ENCODE measurements around the gene CD4.

CD4 gene

GRCh38 chr12:6768437-6768914 lies 20.9 kb upstream of the CD4 start:
- no peak overlapping the region for H3K27ac ChIP-seq (ENCODE audit: low read depth, low read length)
- H3K9me3 ChIP-seq (ENCODE audit: insufficient read depth, low read length): no peaks in the 10 kb centered on the region
- no peak overlapping the region for H3K9ac ChIP-seq (ENCODE audit: low read length)
- no peaks in the 10 kb centered on the region for H3F3A ChIP-seq (ENCODE audit: insufficient read depth)
- no peak overlapping the region for H3K4me2 ChIP-seq (ENCODE audit: low read depth, low read length, poor library complexity, severe bottlenecking)
- H4K20me1 ChIP-seq (ENCODE audit: low read depth, low read length): no peaks in the 10 kb centered on the region
- H3K4me3 ChIP-seq (ENCODE audit: insufficient read depth, low read length, poor library complexity, severe bottlenecking): no peak overlapping the region
- no peaks in the 10 kb centered on the region for H3K9me2 ChIP-seq (replicated peaks; ENCODE audit: insufficient read depth, low read length)
- H3K27me3 ChIP-seq (ENCODE audit: low read length): no peaks in the 10 kb centered on the region
- H3K36me3 ChIP-seq (ENCODE audit: low read length): no peaks in the 10 kb centered on the region
- H3K79me2 ChIP-seq (ENCODE audit: insufficient read depth, low read length): no peaks in the 10 kb centered on the region
- H2AFZ ChIP-seq (ENCODE audit: low read depth, low read length, severe bottlenecking): no peak overlapping the region
- no peak for TF ChIP-seq CTCF (IDR thresholded peaks at IDR 0.05; ENCODE audit: insufficient read depth, low read length, poor library complexity, severe bottlenecking)
- no peak for TF ChIP-seq EZH2phosphoT487 (conservative IDR thresholded peaks at IDR 0.05; ENCODE audit: low read length)

GRCh38 chr12:6768990-6769389 lies 20.3 kb upstream of the CD4 start:
- no peaks in the 10 kb centered on the region for H3K9me3 ChIP-seq (ENCODE audit: insufficient read depth, low read length)
- TF ChIP-seq EZH2phosphoT487 (conservative IDR thresholded peaks at IDR 0.05; ENCODE audit: low read length): no peak
- no peak for TF ChIP-seq CTCF (IDR thresholded peaks at IDR 0.05; ENCODE audit: insufficient read depth, low read length, poor library complexity, severe bottlenecking)
- H3K9ac ChIP-seq (ENCODE audit: low read length): no peak overlapping the region
- no peaks in the 10 kb centered on the region for H3K79me2 ChIP-seq (ENCODE audit: insufficient read depth, low read length)
- H2AFZ ChIP-seq (ENCODE audit: low read depth, low read length, severe bottlenecking): no peak overlapping the region
- H3K4me3 ChIP-seq (ENCODE audit: insufficient read depth, low read length, poor library complexity, severe bottlenecking): no peak overlapping the region
- H3K27me3 ChIP-seq (ENCODE audit: low read length): no peaks in the 10 kb centered on the region
- H3K4me2 ChIP-seq (ENCODE audit: low read depth, low read length, poor library complexity, severe bottlenecking): no peak overlapping the region
- H4K20me1 ChIP-seq (ENCODE audit: low read depth, low read length): no peaks in the 10 kb centered on the region
- no peak overlapping the region for H3K27ac ChIP-seq (ENCODE audit: low read depth, low read length)
- H3F3A ChIP-seq (ENCODE audit: insufficient read depth): no peaks in the 10 kb centered on the region
- no peaks in the 10 kb centered on the region for H3K36me3 ChIP-seq (ENCODE audit: low read length)
- no peaks in the 10 kb centered on the region for H3K9me2 ChIP-seq (replicated peaks; ENCODE audit: insufficient read depth, low read length)

DNA sequence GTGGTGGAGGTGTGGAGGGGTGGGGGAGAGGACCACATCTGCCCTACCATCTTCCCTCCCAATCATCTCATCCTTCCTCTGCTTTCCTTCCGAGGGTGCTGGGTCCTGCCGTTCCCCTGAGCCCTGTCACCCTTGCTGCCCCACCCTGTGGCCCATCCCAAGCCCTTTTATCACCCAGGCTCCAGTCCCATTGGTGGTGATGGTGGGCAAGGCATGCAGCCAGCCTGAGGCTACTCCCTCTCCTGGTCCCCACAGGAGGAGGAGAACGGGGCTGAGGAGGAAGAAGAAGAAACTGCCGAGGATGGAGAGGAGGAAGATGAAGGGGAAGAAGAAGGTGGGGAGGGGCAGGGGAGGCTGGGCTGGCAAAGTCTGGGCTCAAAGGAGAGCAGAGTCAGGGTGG lies 19.7 kb upstream of the CD4 start:
- H3K27ac ChIP-seq (ENCODE audit: low read depth, low read length): no peak overlapping the region
- no peaks in the 10 kb centered on the region for H3K9me2 ChIP-seq (replicated peaks; ENCODE audit: insufficient read depth, low read length)
- H3K9me3 ChIP-seq (ENCODE audit: insufficient read depth, low read length): no peaks in the 10 kb centered on the region
- no peaks in the 10 kb centered on the region for H3F3A ChIP-seq (ENCODE audit: insufficient read depth)
- H3K4me3 ChIP-seq (ENCODE audit: insufficient read depth, low read length, poor library complexity, severe bottlenecking): no peak overlapping the region
- no peak overlapping the region for H3K4me2 ChIP-seq (ENCODE audit: low read depth, low read length, poor library complexity, severe bottlenecking)
- no peaks in the 10 kb centered on the region for H3K79me2 ChIP-seq (ENCODE audit: insufficient read depth, low read length)
- H3K36me3 ChIP-seq (ENCODE audit: low read length): no peaks in the 10 kb centered on the region
- H2AFZ ChIP-seq (ENCODE audit: low read depth, low read length, severe bottlenecking): no peak overlapping the region
- no peaks in the 10 kb centered on the region for H3K27me3 ChIP-seq (ENCODE audit: low read length)
- H4K20me1 ChIP-seq (ENCODE audit: low read depth, low read length): no peaks in the 10 kb centered on the region
- TF ChIP-seq EZH2phosphoT487 (conservative IDR thresholded peaks at IDR 0.05; ENCODE audit: low read length) (no peak), CTCF (IDR thresholded peaks at IDR 0.05; ENCODE audit: insufficient read depth, low read length, poor library complexity, severe bottlenecking) (no peak)
- H3K9ac ChIP-seq (ENCODE audit: low read length): no peak overlapping the region
